ENCODE results near the gene EEA1.

Gene EEA1

GRCh38 chr12:92877904-92878303 lies 51.2 kb downstream of the EEA1 start:
- DNase-seq (ENCODE audit: low read depth): no peak
- H3K4me3 ChIP-seq (ENCODE audit: low read depth, low read length): no peak overlapping the region
- no peak for TF ChIP-seq CTCF (IDR thresholded peaks at IDR 0.05; ENCODE audit: control insufficient read depth, extremely low read depth, insufficient read depth)

- TF ChIP-seq CTCF (IDR thresholded peaks at IDR 0.05; ENCODE audit: control insufficient read depth, extremely low read depth, insufficient read depth): no peak
- H3K4me3 ChIP-seq (ENCODE audit: low read depth, low read length): no peak overlapping the region
- no peak for DNase-seq (ENCODE audit: low read depth)
Measured at GRCh38 chr12:92876496-92876895, 52.6 kb downstream of the EEA1 start.

GRCh38 chr12:92871116-92871515 lies 58.0 kb downstream of the EEA1 start:
- DNase-seq (ENCODE audit: low read depth): no peak
- TF ChIP-seq CTCF (IDR thresholded peaks at IDR 0.05; ENCODE audit: control insufficient read depth, extremely low read depth, insufficient read depth): no peak
- no peak overlapping the region for H3K4me3 ChIP-seq (ENCODE audit: low read depth, low read length)

GRCh38 chr12:92866418-92866817 lies 62.7 kb downstream of the EEA1 start:
- no peak for TF ChIP-seq CTCF (IDR thresholded peaks at IDR 0.05; ENCODE audit: control insufficient read depth, extremely low read depth, insufficient read depth)
- DNase-seq (ENCODE audit: low read depth): no peak
- no peak overlapping the region for H3K4me3 ChIP-seq (ENCODE audit: low read depth, low read length)

GRCh38 chr12:92863251-92863650 lies 65.8 kb downstream of the EEA1 start:
- H3K4me3 ChIP-seq (ENCODE audit: low read depth, low read length): no peak overlapping the region
- no peak for TF ChIP-seq CTCF (IDR thresholded peaks at IDR 0.05; ENCODE audit: control insufficient read depth, extremely low read depth, insufficient read depth)
- DNase-seq (ENCODE audit: low read depth): no peak

- H3K4me3 ChIP-seq (ENCODE audit: low read depth, low read length): no peak overlapping the region
- DNase-seq (ENCODE audit: low read depth): no peak
- TF ChIP-seq CTCF (IDR thresholded peaks at IDR 0.05; ENCODE audit: control insufficient read depth, extremely low read depth, insufficient read depth): no peak
Measured at GRCh38 chr12:92861381-92861780, 67.7 kb downstream of the EEA1 start.

- no peak for DNase-seq (ENCODE audit: low read depth)
- no peak overlapping the region for H3K4me3 ChIP-seq (ENCODE audit: low read depth, low read length)
- no peak for TF ChIP-seq CTCF (IDR thresholded peaks at IDR 0.05; ENCODE audit: control insufficient read depth, extremely low read depth, insufficient read depth)
Measured at GRCh38 chr12:92860521-92860920, 68.6 kb downstream of the EEA1 start.
